HG03460 (cell line): ENCODE measurements around the gene RBFOX2.
"Not testable (repeated sequence)": the region's sequence is repeated elsewhere in the genome, so short reads cannot be mapped to it uniquely, and the experiment has no call there.

ENCODE experiments used
- ATAC-seq: cut with Tn5 transposase; IDR thresholded peaks from one replicate; pipeline ENCODE4 v1.9.1; 2021; ENCODE audit not compliant: unreplicated experiment

Gene RBFOX2

GRCh38 chr22:35719212-35719875 lies 309.3 kb downstream of the RBFOX2 start:
- ATAC-seq: no peak

GRCh38 chr22:35717572-35717971 lies 311.1 kb downstream of the RBFOX2 start, which contains the start of gene APOL5:
TSS of gene APOL5 (plus strand) at chr22:35717872. CDS start at chr22:35717872, 0 bp downstream.
- ATAC-seq: no peak

- ATAC-seq: no peak
Measured at GRCh38 chr22:35712672-35713071, 316.0 kb downstream of the RBFOX2 start.

GRCh38 chr22:35711336-35711735 lies 317.3 kb downstream of the RBFOX2 start:
- no peak for ATAC-seq

- ATAC-seq: no peak
Measured at GRCh38 chr22:35708917-35709316, 319.7 kb downstream of the RBFOX2 start.

- no peak for ATAC-seq
Measured at GRCh38 chr22:35708453-35708852, 320.2 kb downstream of the RBFOX2 start.

- no peak for ATAC-seq
Measured at GRCh38 chr22:35705141-35705540, 323.5 kb downstream of the RBFOX2 start.

- no peak for ATAC-seq
Measured at GRCh38 chr22:35703861-35704584, 324.6 kb downstream of the RBFOX2 start.

- not testable (repeated sequence) for ATAC-seq
Measured at GRCh38 chr22:35699852-35700251, 328.8 kb downstream of the RBFOX2 start.

- ATAC-seq: no peak
Measured at GRCh38 chr22:35697142-35697541, 331.5 kb downstream of the RBFOX2 start.

- no peak for ATAC-seq
Measured at GRCh38 chr22:35695202-35695601, 333.4 kb downstream of the RBFOX2 start.

GRCh38 chr22:35690001-35690400 lies 338.6 kb downstream of the RBFOX2 start:
- no peak for ATAC-seq

- no peak for ATAC-seq
Measured at GRCh38 chr22:35688913-35689675, 339.5 kb downstream of the RBFOX2 start.
